ENCODE measurements around the gene ARHGAP26. TPM values are rescaled to one million over a fixed set of nuclear protein-coding genes. Genes with fewer than 3 reads are reported as not detected.

The ARHGAP26 gene
- total and polyA plus RNA-seq, 4 experiments from 2014 or later = 2.0 to 22.7 (median 17.3) TPM

DNA sequence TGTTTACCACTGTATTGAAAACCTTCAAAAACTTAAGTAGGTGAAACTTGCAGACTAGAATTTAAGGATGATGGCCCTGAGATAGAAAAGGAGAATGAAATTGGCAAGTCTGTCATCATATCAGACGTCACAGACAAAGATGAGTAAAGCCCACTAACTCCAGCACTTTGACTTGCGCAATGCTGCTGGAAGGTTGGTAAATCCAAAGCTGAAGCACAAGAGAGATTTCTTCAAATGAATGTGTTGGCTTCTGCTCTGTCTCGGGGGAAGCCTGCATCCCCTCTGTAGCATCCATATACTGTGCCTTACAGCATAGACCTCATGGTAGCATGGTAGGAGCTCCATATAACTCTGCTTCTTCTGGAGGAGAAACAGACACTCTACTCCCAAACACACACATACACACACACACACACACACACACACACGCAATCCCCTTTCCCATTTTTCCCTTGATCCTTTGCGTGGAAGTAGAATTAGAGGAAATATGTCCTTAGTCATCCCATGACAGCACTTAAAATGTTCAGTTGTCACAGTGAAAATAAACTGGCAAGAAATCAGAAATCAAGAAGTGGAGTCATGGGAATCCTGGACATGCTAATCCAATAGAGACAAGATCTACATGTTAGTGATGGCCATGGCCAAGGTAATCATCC is 391.8 kb downstream of the ARHGAP26 start:
- H3K36me3 Mint-ChIP-seq = peaks cover 0 to 18% of the 10 kb centered on the region in 2 donors
- H3K4me3 Mint-ChIP-seq = no peak overlapping the region
- H3K4me3 ChIP-seq (ENCODE audit: low read length in 2 of 2) = no peak overlapping the region
- POLR2A ChIA-PET (ENCODE audit: partially characterized antibody) = no interaction called here
- no peaks in the 10 kb centered on the region for H3K27me3 ChIP-seq (ENCODE audit: insufficient read depth, low read length)
- intact Hi-C loops (cut with micrococcal nuclease) = no loop called here
- no peaks in the 10 kb centered on the region for H3K27me3 Mint-ChIP-seq
- no peak overlapping the region for H3K27ac ChIP-seq (ENCODE audit: low read depth, low read length)
- CTCF ChIA-PET (ENCODE audit: partially characterized antibody) = no interaction called here
- DNase-seq = no peak
- H3K4me1 Mint-ChIP-seq = peaks cover 0 to 5% (median 0%) of the 10 kb centered on the region in 4 donors
- no peaks in the 10 kb centered on the region for H3K9me3 ChIP-seq (ENCODE audit: control insufficient read depth in 1 of 2, low read length in 2 of 2)
- H3K4me1 ChIP-seq (ENCODE audit: insufficient read depth, low read length) = no peaks in the 10 kb centered on the region
- H3K9me3 Mint-ChIP-seq = no peaks in the 10 kb centered on the region
- H3K27ac Mint-ChIP-seq = no peak overlapping the region
- H3K36me3 ChIP-seq (ENCODE audit: insufficient read depth, low read length) = no peaks in the 10 kb centered on the region

GRCh38 chr5:143162810-143163209 is 392.6 kb downstream of the ARHGAP26 start:
- DNase-seq = no peak
- ChIA-PET POLR2A (ENCODE audit: partially characterized antibody) (no interaction called here), CTCF (ENCODE audit: partially characterized antibody) (no interaction called here)
- no peaks in the 10 kb centered on the region for H3K27me3 Mint-ChIP-seq
- Histone ChIP-seq H3K27me3 (ENCODE audit: insufficient read depth, low read length) (no peaks in the 10 kb centered on the region), H3K4me1 (ENCODE audit: insufficient read depth, low read length) (no peaks in the 10 kb centered on the region), H3K27ac (ENCODE audit: low read depth, low read length) (no peak overlapping the region), H3K36me3 (ENCODE audit: insufficient read depth, low read length) (no peaks in the 10 kb centered on the region), H3K4me3 (ENCODE audit: low read length in 2 of 2) (no peak overlapping the region), H3K9me3 (ENCODE audit: control insufficient read depth in 1 of 2, low read length in 2 of 2) (no peaks in the 10 kb centered on the region)
- no peaks in the 10 kb centered on the region for H3K9me3 Mint-ChIP-seq
- H3K36me3 Mint-ChIP-seq = peaks cover 0 to 18% of the 10 kb centered on the region in 2 donors
- H3K4me3 Mint-ChIP-seq = no peak overlapping the region
- intact Hi-C loops (cut with micrococcal nuclease) = no loop called here
- peaks cover 0 to 5% (median 0%) of the 10 kb centered on the region in 4 donors for H3K4me1 Mint-ChIP-seq
- no peak overlapping the region for H3K27ac Mint-ChIP-seq

- Histone ChIP-seq H3K4me3 (ENCODE audit: low read length in 2 of 2) (no peak overlapping the region), H3K36me3 (ENCODE audit: insufficient read depth, low read length) (no peaks in the 10 kb centered on the region), H3K4me1 (ENCODE audit: insufficient read depth, low read length) (no peaks in the 10 kb centered on the region), H3K27me3 (ENCODE audit: insufficient read depth, low read length) (no peaks in the 10 kb centered on the region), H3K9me3 (ENCODE audit: control insufficient read depth in 1 of 2, low read length in 2 of 2) (no peaks in the 10 kb centered on the region), H3K27ac (ENCODE audit: low read depth, low read length) (no peak overlapping the region)
- Mint-ChIP-seq H3K4me1 (peaks cover 0 to 5% (median 0%) of the 10 kb centered on the region in 4 donors), H3K27me3 (no peaks in the 10 kb centered on the region), H3K27ac (no peak overlapping the region), H3K4me3 (no peak overlapping the region), H3K9me3 (no peaks in the 10 kb centered on the region), H3K36me3 (peaks cover 0 to 11% of the 10 kb centered on the region in 2 donors)
- CTCF ChIA-PET (ENCODE audit: partially characterized antibody) = no interaction called here
- no peak for DNase-seq
- POLR2A ChIA-PET (ENCODE audit: partially characterized antibody) = no interaction called here
- intact Hi-C loops (cut with micrococcal nuclease) = no loop called here
Measured at GRCh38 chr5:143164557-143164956, 394.4 kb downstream of the ARHGAP26 start.

DNA sequence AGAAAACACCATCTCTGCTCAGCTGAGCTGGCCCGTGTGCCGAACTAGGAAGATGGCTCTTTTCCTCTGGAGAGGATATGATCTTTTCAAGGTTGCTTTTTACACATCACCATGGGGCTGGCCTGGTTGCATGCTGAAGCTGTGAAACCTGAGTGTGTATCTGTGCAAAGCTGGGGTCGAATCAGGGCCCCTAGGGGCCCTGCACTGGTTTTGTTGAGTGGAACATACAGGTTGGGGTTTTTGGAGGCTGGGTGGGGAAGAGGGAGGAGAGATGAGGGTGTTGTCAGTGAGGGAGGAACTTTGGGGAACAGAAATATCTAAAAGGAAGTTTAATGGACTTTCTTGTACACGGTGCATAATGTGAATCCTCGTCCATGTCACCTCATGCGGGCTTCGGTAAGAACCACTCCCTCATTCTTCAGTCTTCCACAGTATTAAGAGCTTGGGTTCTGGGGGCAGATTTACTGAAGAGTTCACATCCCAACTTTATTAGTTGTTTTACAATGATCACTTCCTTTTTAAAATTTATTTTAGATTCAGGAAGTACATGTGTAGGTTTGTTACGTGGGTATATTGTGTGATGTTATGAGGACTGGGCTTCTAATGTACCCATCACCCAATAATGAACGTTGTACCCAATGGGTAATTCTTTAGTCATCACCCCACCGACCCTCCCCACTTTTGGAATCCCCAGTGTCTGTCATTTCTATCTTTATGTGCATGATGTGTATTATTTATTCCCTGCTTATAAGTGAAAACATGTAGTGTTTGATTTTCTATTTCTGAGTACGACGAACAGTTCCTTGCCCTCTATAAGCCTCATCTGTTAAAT is 395.1 kb downstream of the ARHGAP26 start:
- ChIA-PET POLR2A (ENCODE audit: partially characterized antibody) (no interaction called here), CTCF (ENCODE audit: partially characterized antibody) (no interaction called here)
- Histone ChIP-seq H3K27me3 (ENCODE audit: insufficient read depth, low read length) (no peaks in the 10 kb centered on the region), H3K9me3 (ENCODE audit: control insufficient read depth in 1 of 2, low read length in 2 of 2) (no peaks in the 10 kb centered on the region), H3K4me3 (ENCODE audit: low read length in 2 of 2) (no peak overlapping the region), H3K4me1 (ENCODE audit: insufficient read depth, low read length) (no peaks in the 10 kb centered on the region), H3K27ac (ENCODE audit: low read depth, low read length) (no peak overlapping the region), H3K36me3 (ENCODE audit: insufficient read depth, low read length) (no peaks in the 10 kb centered on the region)
- no peak for DNase-seq
- intact Hi-C loops (cut with micrococcal nuclease) = no loop called here
- H3K4me1 Mint-ChIP-seq = peaks cover 0 to 5% (median 0%) of the 10 kb centered on the region in 4 donors
- no peaks in the 10 kb centered on the region for H3K27me3 Mint-ChIP-seq
- H3K4me3 Mint-ChIP-seq = no peak overlapping the region
- no peaks in the 10 kb centered on the region for H3K9me3 Mint-ChIP-seq
- peaks cover 0 to 11% of the 10 kb centered on the region in 2 donors for H3K36me3 Mint-ChIP-seq
- peak overlapping the region in 1 of 7 donors; percentile 12 for H3K27ac Mint-ChIP-seq

GRCh38 chr5:143166090-143166489 is 395.9 kb downstream of the ARHGAP26 start:
- H3K4me1 Mint-ChIP-seq = peaks cover 0 to 5% (median 0%) of the 10 kb centered on the region in 4 donors
- H3K9me3 ChIP-seq (ENCODE audit: control insufficient read depth in 1 of 2, low read length in 2 of 2) = no peaks in the 10 kb centered on the region
- no peak overlapping the region for H3K4me3 ChIP-seq (ENCODE audit: low read length in 2 of 2)
- no peaks in the 10 kb centered on the region for H3K9me3 Mint-ChIP-seq
- no peaks in the 10 kb centered on the region for H3K36me3 ChIP-seq (ENCODE audit: insufficient read depth, low read length)
- H3K27ac Mint-ChIP-seq = no peak overlapping the region
- no peak overlapping the region for H3K4me3 Mint-ChIP-seq
- CTCF ChIA-PET (ENCODE audit: partially characterized antibody) = no interaction called here
- POLR2A ChIA-PET (ENCODE audit: partially characterized antibody) = no interaction called here
- no peaks in the 10 kb centered on the region for H3K27me3 Mint-ChIP-seq
- DNase-seq = no peak
- H3K4me1 ChIP-seq (ENCODE audit: insufficient read depth, low read length) = no peaks in the 10 kb centered on the region
- no peak overlapping the region for H3K27ac ChIP-seq (ENCODE audit: low read depth, low read length)
- H3K27me3 ChIP-seq (ENCODE audit: insufficient read depth, low read length) = no peaks in the 10 kb centered on the region
- H3K36me3 Mint-ChIP-seq = peaks cover 0 to 11% of the 10 kb centered on the region in 2 donors
- intact Hi-C loops (cut with micrococcal nuclease) = no loop called here

GRCh38 chr5:143166661-143167420 is 396.7 kb downstream of the ARHGAP26 start:
- ChIA-PET CTCF (ENCODE audit: partially characterized antibody) (interaction anchor here (0.6 to 1.3 kb wide), 2 partner anchors 21 to 973 kb away, joined by 3 to 4 read pairs; no protein-coding TSS in a partner anchor), POLR2A (ENCODE audit: partially characterized antibody) (no interaction called here)
- H3K4me3 ChIP-seq (ENCODE audit: low read length in 2 of 2) = no peak overlapping the region
- H3K27me3 ChIP-seq (ENCODE audit: insufficient read depth, low read length) = no peaks in the 10 kb centered on the region
- Mint-ChIP-seq H3K4me1 (peaks cover 0 to 5% (median 0%) of the 10 kb centered on the region in 4 donors), H3K9me3 (no peaks in the 10 kb centered on the region), H3K36me3 (peaks cover 0 to 7% of the 10 kb centered on the region in 2 donors), H3K27me3 (no peaks in the 10 kb centered on the region), H3K27ac (no peak overlapping the region), H3K4me3 (no peak overlapping the region)
- H3K27ac ChIP-seq (ENCODE audit: low read depth, low read length) = no peak overlapping the region
- no peaks in the 10 kb centered on the region for H3K36me3 ChIP-seq (ENCODE audit: insufficient read depth, low read length)
- intact Hi-C loops (cut with micrococcal nuclease) = no loop called here
- no peaks in the 10 kb centered on the region for H3K9me3 ChIP-seq (ENCODE audit: control insufficient read depth in 1 of 2, low read length in 2 of 2)
- peak in 1 of 5 donors; percentile 19 for DNase-seq
- H3K4me1 ChIP-seq (ENCODE audit: insufficient read depth, low read length) = no peaks in the 10 kb centered on the region

GRCh38 chr5:143168171-143168741 is 398.1 kb downstream of the ARHGAP26 start:
- Histone ChIP-seq H3K9me3 (ENCODE audit: control insufficient read depth in 1 of 2, low read length in 2 of 2) (no peaks in the 10 kb centered on the region), H3K4me1 (ENCODE audit: insufficient read depth, low read length) (no peaks in the 10 kb centered on the region), H3K36me3 (ENCODE audit: insufficient read depth, low read length) (no peaks in the 10 kb centered on the region), H3K4me3 (ENCODE audit: low read length in 2 of 2) (no peak overlapping the region), H3K27me3 (ENCODE audit: insufficient read depth, low read length) (no peaks in the 10 kb centered on the region), H3K27ac (ENCODE audit: low read depth, low read length) (no peak overlapping the region)
- no peaks in the 10 kb centered on the region for H3K9me3 Mint-ChIP-seq
- no peak overlapping the region for H3K4me3 Mint-ChIP-seq
- no peak overlapping the region for H3K27ac Mint-ChIP-seq
- H3K27me3 Mint-ChIP-seq = no peaks in the 10 kb centered on the region
- CTCF ChIA-PET (ENCODE audit: partially characterized antibody) = no interaction called here
- H3K4me1 Mint-ChIP-seq = peaks cover 0 to 5% (median 0%) of the 10 kb centered on the region in 4 donors
- POLR2A ChIA-PET (ENCODE audit: partially characterized antibody) = no interaction called here
- intact Hi-C loops (cut with micrococcal nuclease) = no loop called here
- DNase-seq = no peak
- H3K36me3 Mint-ChIP-seq = peaks cover 1 to 10% of the 10 kb centered on the region in 2 donors
